GM10266 (cell line): Measurements from ENCODE around the gene XRCC4.
"Not testable (repeated sequence)": the region's sequence is repeated elsewhere in the genome, so short reads cannot be mapped to it uniquely, and the experiment has no call there.

Experiments
- DNase-seq: peaks from one replicate; pipeline ENCODE4 v3.0.0; 2012; ENCODE audit errors: extremely low spot score
- CTCF ChIP-seq: IDR thresholded peaks from 2 replicates; pipeline ENCODE4 v1.5.1; 2012; ENCODE audit warnings: mild to moderate bottlenecking, low read depth; ENCODE audit not compliant: control insufficient read depth, insufficient read depth; ENCODE audit errors: missing control alignments

Gene XRCC4

GRCh38 chr5:83354958-83355357 lies 277.6 kb downstream of the XRCC4 start:
- no peak for TF ChIP-seq CTCF
- DNase-seq: no peak

- DNase-seq: not testable (repeated sequence)
Measured at GRCh38 chr5:83355482-83356014, 278.2 kb downstream of the XRCC4 start.

GRCh38 chr5:83357621-83358231 lies 280.4 kb downstream of the XRCC4 start:
- DNase-seq: no peak
- no peak for TF ChIP-seq CTCF

- no peak for TF ChIP-seq CTCF
- no peak for DNase-seq
Measured at GRCh38 chr5:83360573-83360972, 283.2 kb downstream of the XRCC4 start.

- TF ChIP-seq CTCF: no peak
- DNase-seq: no peak
Measured at GRCh38 chr5:83362526-83362925, 285.2 kb downstream of the XRCC4 start.

- TF ChIP-seq CTCF: no peak
Measured at GRCh38 chr5:83363111-83363885, 286.0 kb downstream of the XRCC4 start.

GRCh38 chr5:83363886-83364275 lies 286.5 kb downstream of the XRCC4 start:
- no peak for TF ChIP-seq CTCF
- no peak for DNase-seq

More at GRCh38 chr5:83363111-83363885, 286.0 kb downstream of the XRCC4 start:
- no peak for DNase-seq
